Sigmoid colon (tissue), 7 donors: ENCODE results near the gene ZFAND2B. TPM values are rescaled to one million over a fixed set of nuclear protein-coding genes. Genes with fewer than 3 reads are reported as not detected.

Experiments used
- DNase-seq: peaks from one replicate; pipeline ENCODE4 v3.0.0-alpha.2; 2019
- H3K27ac ChIP-seq, 4 donors: fragments of 200-600 bp; sonication (generic); one replicate each; pipeline ENCODE4 v1.5.1; 2016 to 2019; ENCODE audit warnings: mild to moderate bottlenecking in 1 of 4
- H3K27me3 ChIP-seq, 3 donors: fragments of 200-600 bp; sonication (generic); one replicate each; pipeline ENCODE4 v1.5.1; 2019; ENCODE audit warnings: mild to moderate bottlenecking in 1 of 3
- H3K36me3 ChIP-seq, 4 donors: fragments of 200-600 bp; sonication (generic); one replicate each; pipeline ENCODE4 v1.5.1; 2016 to 2019
- H3K4me1 ChIP-seq, 4 donors: fragments of 200-600 bp; sonication (generic); one replicate each; pipeline ENCODE4 v1.5.1; 2017 to 2019
- H3K4me3 ChIP-seq, 4 donors: fragments of 200-600 bp; sonication (generic); one replicate each; pipeline ENCODE4 v1.5.1; 2017 to 2019; ENCODE audit warnings: mild to moderate bottlenecking in 2 of 4, moderate library complexity in 1 of 4
- H3K9me3 ChIP-seq, 4 donors: fragments of 200-600 bp in 3 of 4; sonication (generic) in 3 of 4; one replicate each; pipeline versions ENCODE4 v1.5.1 to v1.6.1; 2013 to 2019
- CTCF ChIP-seq, 4 experiments: fragments of 450-650 bp in 3 of 4; fragments of 200-600 bp in 1 of 4; IDR thresholded peaks; one replicate each; pipeline ENCODE4 v1.5.1; 2016 to 2019; ENCODE audit warnings: antibody characterized with exemption in 4 of 4, mild to moderate bottlenecking in 3 of 4, moderate library complexity in 2 of 4
- EP300 ChIP-seq, 4 donors: sonication (generic); formaldehyde crosslinking; IDR thresholded peaks; one replicate each; pipeline ENCODE4 v1.6.1; 2017; ENCODE audit warnings: antibody characterized with exemption in 4 of 4
- POLR2A ChIP-seq, 2 donors: fragments of 450-650 bp; IDR thresholded peaks; one replicate each; pipeline ENCODE4 v1.6.1; 2016; ENCODE audit warnings: antibody characterized with exemption in 2 of 2, mild to moderate bottlenecking in 2 of 2, moderate library complexity in 2 of 2
- POLR2AphosphoS5 ChIP-seq, 4 donors: sonication (generic); formaldehyde crosslinking; IDR thresholded peaks; one replicate each; pipeline ENCODE4 v1.6.1; 2017; ENCODE audit warnings: antibody characterized with exemption in 4 of 4
- WGBS, 2 donors: extraction: QIAGEN DNeasy Blood & Tissue Kit; methylation state at CpG; one replicate each; pipeline ENCODE4 v1.1.7; 2013; 5-methylcytosine and 5-hydroxymethylcytosine counted together
- intact Hi-C: fragments of 100-400 bp; cut with DNase I; formaldehyde crosslinking; loops from one replicate; pipeline ENCODE4 v1.15.1; 2023
- polyA plus RNA-seq, 3 donors: library from polyadenylated mRNA; stranded (reverse); fragments of 200-250 nt; gene quantifications; one replicate each; pipeline ENCODE4 v1.2.3, GENCODE V29; 2013
- total RNA-seq, 4 donors: library from RNA; depleted of rRNA; stranded (reverse); fragments of >200 nt; gene quantifications; one replicate each; pipeline ENCODE4 v1.1.0, GENCODE V29; 2016
- donor health status: healthy with polysubstance abuse.
- donor health status: Bipolar disorder and iron deficiency.
- donor health status: healthy.

ZFAND2B gene
- total and polyA plus RNA-seq, 7 donors, result 26.9 to 103 (median 52.4) TPM

- DNase-seq, result no peak
- Histone ChIP-seq H3K4me1 (peaks cover 2 to 40% (median 34%) of the 10 kb centered on the region in 4 donors), H3K4me3 (no peak overlapping the region), H3K9me3 (no peaks in the 10 kb centered on the region), H3K27me3 (no peaks in the 10 kb centered on the region), H3K36me3 (peaks cover 0 to 35% (median 22%) of the 10 kb centered on the region in 4 donors), H3K27ac (no peak overlapping the region)
- TF ChIP-seq POLR2AphosphoS5 (IDR thresholded peaks at IDR 0.05), result no peak
- intact Hi-C loops, result no loop called here
- WGBS, 2 donors, result 84 to 94% methylated on average over 3 of the region's 3 CpGs
These were observed 32.4 kb upstream of the ZFAND2B start for GRCh38 chr2:219174146-219174545.

- Histone ChIP-seq H3K27me3 (no peaks in the 10 kb centered on the region), H3K27ac (no peak overlapping the region), H3K4me3 (no peak overlapping the region), H3K36me3 (peaks cover 0 to 39% (median 22%) of the 10 kb centered on the region in 4 donors), H3K4me1 (peaks cover 2 to 46% (median 40%) of the 10 kb centered on the region in 4 donors), H3K9me3 (no peaks in the 10 kb centered on the region)
- intact Hi-C loops, result loop anchor here (5.0 kb wide), 2 partner anchors 122 to 212 kb away; partner anchors contain the start of gene DNPEP
- 87 to 89% methylated on average over 7 of the region's 7 CpGs for WGBS, 2 donors
- peak; percentile 55 for DNase-seq
- TF ChIP-seq POLR2AphosphoS5 (IDR thresholded peaks at IDR 0.05), result no peak
- TF ChIP-seq EP300 (IDR thresholded peaks at IDR 0.05), result no peak
These were observed 31.8 kb upstream of the ZFAND2B start for GRCh38 chr2:219174801-219175200.

- Histone ChIP-seq H3K36me3 (peaks cover 6 to 45% (median 27%) of the 10 kb centered on the region in 4 donors), H3K4me3 (peak overlapping the region in 2 of 4 donors; percentile 77 to 97), H3K4me1 (peaks cover 2 to 50% (median 43%) of the 10 kb centered on the region in 4 donors), H3K27ac (peak overlapping the region in 3 of 4 donors; percentile 91 to 95 (median 92)), H3K9me3 (no peaks in the 10 kb centered on the region), H3K27me3 (no peaks in the 10 kb centered on the region)
- intact Hi-C loops, result loop anchor here (5.0 kb wide), 2 partner anchors 122 to 212 kb away; partner anchors contain the start of gene DNPEP
- peak; percentile 36 for DNase-seq
- 74 to 87% methylated on average over 7 of the region's 7 CpGs for WGBS, 2 donors
- no peak for TF ChIP-seq EP300 (IDR thresholded peaks at IDR 0.05)
- no peak for TF ChIP-seq CTCF (IDR thresholded peaks at IDR 0.05)
- no peak for TF ChIP-seq POLR2A (IDR thresholded peaks at IDR 0.05)
- TF ChIP-seq POLR2AphosphoS5 (IDR thresholded peaks at IDR 0.05), result no peak
These were observed 31.1 kb upstream of the ZFAND2B start for GRCh38 chr2:219175486-219175885.

- Histone ChIP-seq H3K4me3 (peak overlapping the region; percentile 64 to 97 (median 86)), H3K27ac (peak overlapping the region; percentile 91 to 99 (median 94)), H3K27me3 (no peaks in the 10 kb centered on the region), H3K9me3 (no peaks in the 10 kb centered on the region), H3K4me1 (peaks cover 2 to 43% (median 36%) of the 10 kb centered on the region in 4 donors), H3K36me3 (peaks cover 13 to 52% (median 34%) of the 10 kb centered on the region in 4 donors)
- peak; percentile 83 for DNase-seq
- TF ChIP-seq POLR2AphosphoS5 (IDR thresholded peaks at IDR 0.05) (no peak), POLR2A (IDR thresholded peaks at IDR 0.05) (no peak), CTCF (IDR thresholded peaks at IDR 0.05) (peak in 1 of 4 experiments; percentile 17)
- intact Hi-C loops, result loop anchor here (2.0 to 5.0 kb wide), 6 partner anchors 15 to 211 kb away; partner anchors contain the start of genes ABCB6, DNAJB2, DNPEP and NHEJ1
- 2% methylated on average over 45 of the region's 45 CpGs for WGBS, 2 donors
These were observed 30.4 kb upstream of the ZFAND2B start for GRCh38 chr2:219175928-219176817.

GRCh38 chr2:219176818-219177551 is 29.6 kb upstream of the ZFAND2B start, which contains the start of gene CNPPD1:
CNPPD1 (minus strand) TSS chr2:219176925; CDS start chr2:219176828, 97 bp downstream.
- 0% methylated on average over 69 of the region's 69 CpGs for WGBS, 2 donors
- H3K36me3 ChIP-seq, result peaks cover 21 to 58% (median 41%) of the 10 kb centered on the region in 4 donors
- peak within 1 kb of the TSS; percentile 64 to 97 (median 86) for H3K4me3 ChIP-seq

More at GRCh38 chr2:219176818-219177551, 29.6 kb upstream of the ZFAND2B start, which contains the start of gene CNPPD1:
- H3K27ac ChIP-seq, result peak within 1 kb of the TSS; percentile 91 to 99 (median 94)
- H3K27me3 ChIP-seq, result no peaks in the 10 kb centered on the region
- H3K4me1 ChIP-seq, result peaks cover 2 to 39% (median 31%) of the 10 kb centered on the region in 4 donors
- H3K9me3 ChIP-seq, result no peaks in the 10 kb centered on the region
- intact Hi-C loops, result loop anchor here (1.0 to 5.0 kb wide), 7 partner anchors 16 to 210 kb away; partner anchors contain the start of genes ABCB6, DNAJB2, DNPEP and NHEJ1
- TF ChIP-seq POLR2A (IDR thresholded peaks at IDR 0.05) (peak; percentile 89 to 95), CTCF (IDR thresholded peaks at IDR 0.05) (no peak), POLR2AphosphoS5 (IDR thresholded peaks at IDR 0.05) (peak; percentile 93 to 99 (median 97))
- peak; percentile 94 for DNase-seq
